Dermis microvascular lymphatic vessel endothelial cell (primary cell): ENCODE results near the gene SLC13A2. TPM values are rescaled to one million over a fixed set of nuclear protein-coding genes. Genes with fewer than 3 reads are reported as not detected.

Experiments
- DNase-seq, 2 donors: peaks; one replicate each; pipeline versions ENCODE4 v3.0.0 to v3.0.0-alpha.2; 2010; ENCODE audit warnings: low read depth in 2 of 2
- total RNA-seq: library from RNA; depleted of rRNA; stranded (reverse); fragments of >200 nt; gene quantifications from 2 replicates; pipeline ENCODE4 v1.2.1, GENCODE V29; 2014

The SLC13A2 gene
- total RNA-seq, 1 donor from 2014 or later = not detected

- no peak for DNase-seq
These were observed 3.1 kb upstream of the SLC13A2 start for GRCh38 chr17:28470266-28470913.

GRCh38 chr17:28470914-28471366 is 2.5 kb upstream of the SLC13A2 start:
- DNase-seq = no peak

DNA sequence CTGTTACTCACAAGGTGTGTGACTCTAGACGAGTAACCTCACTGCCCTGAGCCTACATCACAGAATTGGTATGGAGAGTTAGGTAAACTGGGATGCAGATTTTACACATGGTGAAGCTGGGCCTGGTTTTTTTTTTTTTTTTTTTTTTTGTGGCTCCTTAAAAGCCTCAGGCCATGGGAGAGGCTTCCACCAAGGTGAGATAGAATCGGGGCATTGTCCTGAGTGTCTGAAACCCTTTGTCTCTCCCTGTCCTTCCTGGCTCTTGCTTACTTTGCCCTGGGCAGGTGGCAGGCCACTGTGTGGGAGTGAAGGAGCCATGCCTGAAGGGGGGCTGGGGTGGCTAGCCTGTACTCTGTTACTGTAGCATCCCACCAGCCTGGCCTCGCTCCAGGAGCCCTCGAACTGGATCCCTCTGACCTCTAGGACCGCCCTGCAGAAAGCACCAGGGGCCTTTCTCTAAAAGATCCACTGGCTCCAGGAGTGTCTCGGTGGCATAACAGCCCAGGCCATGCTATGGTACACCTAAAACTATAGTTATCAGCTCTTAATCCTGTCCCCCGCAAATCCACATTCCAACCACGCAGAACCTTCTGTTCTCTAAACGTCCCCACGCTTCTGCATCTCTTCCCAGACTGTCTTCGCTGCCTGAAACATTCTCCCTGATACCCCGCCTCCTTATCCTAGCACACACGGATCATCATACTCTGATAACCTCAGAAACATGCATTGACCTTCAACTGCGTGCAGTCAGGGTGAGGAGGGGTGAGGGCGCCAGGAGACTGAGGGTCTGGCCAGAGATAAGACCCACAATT is 1.7 kb upstream of the SLC13A2 start:
- no peak for DNase-seq

DNA sequence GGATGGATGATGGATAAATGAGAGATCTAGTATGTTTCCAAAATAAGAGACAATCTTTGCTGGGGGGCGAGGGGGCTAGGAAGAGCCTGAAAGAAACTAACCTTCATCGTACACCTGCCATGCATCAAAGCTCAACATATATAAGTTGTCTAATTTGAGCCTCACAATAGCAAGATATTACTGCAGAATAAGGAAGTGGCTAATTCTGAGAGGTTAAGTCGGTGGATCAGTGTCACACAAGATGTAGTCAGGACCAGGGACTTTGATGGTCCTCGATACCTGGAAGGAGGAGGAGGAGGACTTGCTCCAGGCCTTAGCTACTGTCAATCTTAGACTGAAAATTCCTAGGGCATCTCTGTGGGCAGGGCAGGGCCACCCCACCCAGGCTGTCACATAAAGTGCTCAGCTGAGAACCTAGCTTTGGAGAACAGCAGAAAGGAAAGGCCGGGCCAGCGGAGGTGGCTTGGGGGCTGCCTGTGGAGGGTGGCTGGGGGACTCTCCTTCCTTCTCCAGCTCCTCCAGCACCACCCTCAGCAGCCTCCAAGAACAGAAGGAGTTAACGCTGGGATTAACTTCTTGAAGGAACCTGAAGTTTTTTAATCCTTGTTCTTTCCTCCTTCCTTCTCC is 460 bp upstream of the SLC13A2 start:
- no peak for DNase-seq

DNA sequence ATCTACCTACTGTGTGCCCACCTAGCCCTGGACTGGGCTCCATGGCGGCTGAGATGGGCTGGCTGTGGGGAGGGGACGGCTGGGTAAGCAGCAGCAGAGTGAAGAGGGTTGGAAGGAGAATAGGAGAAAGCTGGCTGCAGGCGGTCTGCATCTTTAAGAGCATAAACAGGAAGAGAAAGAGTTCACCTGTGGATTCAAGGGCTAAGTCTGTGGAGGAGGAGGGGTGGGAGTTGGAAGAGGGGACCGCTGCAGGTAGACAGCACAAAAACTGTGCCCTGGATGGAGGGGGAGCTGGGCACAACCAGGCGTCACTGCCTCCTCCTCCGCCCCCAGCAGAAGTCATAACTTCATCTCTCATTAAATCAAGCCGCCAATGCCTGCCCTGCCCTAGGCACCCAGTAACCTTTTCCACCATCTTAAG is 677 bp downstream of the SLC13A2 start:
- DNase-seq = no peak

- no peak for DNase-seq
These were observed 1.9 kb downstream of the SLC13A2 start for GRCh38 chr17:28475151-28475900.

DNA sequence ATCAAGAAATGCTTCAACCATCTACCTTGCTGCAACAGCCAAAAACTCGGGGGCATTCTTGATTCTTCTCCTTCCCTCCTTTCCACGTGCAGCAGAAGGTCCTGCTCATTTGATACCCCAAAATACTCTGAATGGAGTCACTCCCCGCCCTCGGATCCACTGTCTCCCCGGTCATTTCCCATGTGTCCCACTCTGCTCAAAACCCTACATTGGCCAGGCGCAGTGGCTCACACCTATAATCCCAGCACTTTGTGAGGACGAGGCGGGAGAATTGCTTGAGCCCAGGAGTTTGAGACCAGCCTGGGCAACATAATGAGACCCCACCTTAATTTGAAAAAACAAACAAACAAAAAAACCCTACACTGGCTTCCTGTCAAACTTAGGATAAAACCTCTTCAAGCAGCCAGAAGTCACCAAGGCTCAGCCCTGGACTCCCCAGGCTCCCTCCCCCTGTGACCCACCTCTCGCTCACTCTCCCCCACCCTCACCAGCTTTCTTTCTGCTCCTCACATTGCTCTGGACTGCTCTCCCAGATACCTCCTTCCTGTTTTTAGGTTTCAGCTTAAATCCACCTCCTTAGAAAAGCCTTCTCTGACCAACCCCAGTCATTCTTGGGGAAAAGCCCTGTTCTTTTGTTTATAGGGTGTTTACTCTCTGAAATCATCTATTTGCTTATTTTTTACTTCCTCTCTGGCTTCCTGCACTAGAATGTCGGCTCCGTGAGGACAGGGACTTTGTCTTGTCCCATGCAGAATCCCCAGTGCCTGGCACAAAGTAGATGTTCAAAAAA is 2.8 kb downstream of the SLC13A2 start:
- DNase-seq = no peak

DNA sequence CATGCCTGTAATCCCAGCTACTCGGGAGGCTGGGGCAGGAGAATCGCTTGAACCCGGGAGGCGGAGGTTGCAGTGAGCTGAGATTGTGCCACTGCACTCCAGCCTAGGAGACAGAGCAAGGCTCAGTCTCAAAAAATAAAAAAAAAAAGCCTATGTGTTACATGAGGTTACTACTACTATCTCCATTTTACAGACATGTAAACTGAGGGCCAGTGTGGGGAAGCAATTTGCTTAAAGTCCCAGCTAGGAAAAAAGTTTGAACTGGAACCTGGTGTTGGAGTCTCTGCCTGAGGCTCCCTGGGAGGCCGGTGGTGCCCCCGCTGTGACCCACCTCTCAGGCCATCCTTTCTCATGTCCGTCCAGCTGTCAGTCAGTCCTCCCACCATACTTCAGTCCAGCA is 4.5 kb downstream of the SLC13A2 start:
- DNase-seq = no peak

GRCh38 chr17:28478712-28479615 is 5.5 kb downstream of the SLC13A2 start:
- no peak for DNase-seq

DNA sequence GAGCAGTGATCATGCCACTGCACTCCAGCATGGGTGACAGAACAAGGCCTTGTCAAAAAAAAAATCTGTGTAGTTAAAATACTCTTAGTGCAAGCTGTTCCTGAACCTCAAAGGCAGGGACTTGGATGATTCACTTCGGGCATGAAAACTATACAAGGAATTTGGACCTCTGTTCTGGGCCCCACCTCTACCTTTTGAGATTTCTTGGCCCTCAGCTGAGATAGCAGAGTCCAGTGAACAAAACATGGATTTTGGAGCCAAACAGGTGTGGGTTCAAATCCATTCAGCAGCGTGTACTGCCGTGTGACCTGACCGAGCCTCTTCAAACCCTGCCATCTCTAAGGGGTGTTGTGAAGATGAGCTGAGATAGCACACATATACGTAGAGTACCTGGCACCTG is 6.8 kb downstream of the SLC13A2 start:
- no peak for DNase-seq

- DNase-seq = no peak
These were observed 7.5 kb downstream of the SLC13A2 start for GRCh38 chr17:28480799-28481571.

DNA sequence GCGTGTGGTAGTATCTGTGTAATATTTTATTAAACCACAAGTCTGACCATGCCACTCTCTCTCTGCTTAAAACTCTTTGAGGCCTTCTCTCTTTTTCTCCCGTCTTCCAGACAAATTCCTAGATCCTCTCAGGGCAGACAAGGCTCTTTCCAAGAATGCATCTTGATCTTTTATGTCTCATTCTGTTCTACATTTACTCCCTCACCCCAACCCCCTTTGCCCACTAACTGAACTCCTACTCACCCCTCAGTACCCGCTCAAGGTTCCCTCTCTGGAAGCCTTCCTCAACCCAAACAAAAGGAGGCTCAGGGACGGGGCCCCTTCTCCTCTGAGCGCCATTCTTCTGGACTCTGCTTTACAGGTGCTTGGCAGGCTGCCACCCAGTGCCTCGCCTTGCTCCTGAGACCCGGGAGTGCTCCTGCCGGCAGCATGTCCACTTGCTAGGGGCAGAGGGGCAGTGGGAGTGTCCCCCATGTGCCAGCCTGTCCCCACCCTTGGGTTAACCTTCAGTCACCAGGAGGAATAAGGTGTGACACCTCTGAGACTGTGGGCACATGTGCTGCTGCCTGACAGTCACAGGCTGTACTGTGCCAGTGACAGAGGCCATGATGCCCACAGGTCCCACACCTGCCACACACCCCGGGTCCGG is 9.2 kb downstream of the SLC13A2 start:
- DNase-seq = no peak

GRCh38 chr17:28484296-28484695 is 10.9 kb downstream of the SLC13A2 start:
- no peak for DNase-seq

GRCh38 chr17:28485049-28485448 is 11.6 kb downstream of the SLC13A2 start:
- DNase-seq = no peak

- no peak for DNase-seq
These were observed 14.6 kb downstream of the SLC13A2 start for GRCh38 chr17:28487881-28488532.

DNA sequence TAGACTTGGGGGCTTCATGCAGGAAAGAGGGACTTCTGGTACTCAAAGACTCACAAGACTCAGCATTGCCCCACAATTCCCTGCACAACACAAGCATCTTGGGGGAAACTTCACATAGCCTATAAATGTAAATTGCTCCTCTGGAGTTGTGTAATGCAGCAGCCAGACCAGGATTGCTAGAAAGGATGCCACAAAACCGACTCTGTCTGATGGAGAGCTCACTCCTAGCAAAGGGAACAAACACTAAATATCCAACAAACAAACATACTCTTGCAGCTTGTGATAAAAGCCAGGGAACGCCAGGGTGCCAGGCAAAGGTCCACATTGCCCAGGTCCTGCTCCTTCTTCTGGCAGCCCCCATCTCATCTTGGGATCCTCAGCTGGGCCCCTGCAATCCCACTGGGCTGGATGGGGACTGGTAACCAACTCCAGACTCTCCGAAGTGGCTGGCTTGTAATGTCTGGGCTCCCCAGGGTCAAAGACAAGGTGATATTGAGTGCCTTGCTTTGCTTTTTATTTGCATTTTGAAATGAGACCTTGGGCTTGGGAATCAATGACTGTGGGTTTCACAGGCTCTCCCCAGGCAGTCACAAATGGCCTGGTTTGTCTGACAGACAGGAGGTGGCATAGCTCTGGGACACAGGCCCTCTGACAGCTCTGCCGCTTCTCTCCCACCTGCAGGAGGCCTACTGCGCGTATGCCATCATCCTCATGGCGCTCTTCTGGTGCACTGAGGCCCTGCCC is 15.3 kb downstream of the SLC13A2 start:
- no peak for DNase-seq

GRCh38 chr17:28491286-28491685 is 17.8 kb downstream of the SLC13A2 start:
- no peak for DNase-seq
